Sciatic nerve (tissue), 2 donors: ENCODE data around the gene NUTM1. TPM values are rescaled to one million over a fixed set of nuclear protein-coding genes. Genes with fewer than 3 reads are reported as not detected.

ENCODE experiments used
- ATAC-seq: fragments of 200-7000 bp; cut with Tn5 transposase; one replicate; pipeline ENCODE4 v1.9.1; 2020; ENCODE audit warnings: mild to moderate bottlenecking, moderate library complexity
- DNase-seq: peaks from one replicate; pipeline ENCODE4 v3.0.0-alpha.2; 2020; ENCODE audit warnings: low spot score
- intact Hi-C: fragments of 100-400 bp; cut with DNase I; formaldehyde crosslinking; loops from one replicate; pipeline ENCODE4 v1.14.2; 2022
- total RNA-seq: library from RNA; stranded (reverse); fragmentation: NEBNext Ultra II Directional; extraction: Animal tissue kit (Norgen Biotek cat#: 25700); gene quantifications from one replicate; pipeline ENCODE4 v1.2.1, GENCODE V29; 2021
- donor health status: DM: no; HTN: no; CAD: no.
- donor health status: DM: no; HTN: no; CAD: no.

NUTM1 gene
- not detected for total RNA-seq

GRCh38 chr15:34342737-34343575 is at the start of gene NUTM1, which contains the start of gene NOP10:
NUTM1 (plus strand) TSS chr15:34343315; CDS start chr15:34343697, 382 bp downstream.
NOP10 (minus strand) TSS chr15:34343136; CDS start chr15:34343073, 63 bp downstream.
- ATAC-seq (peak; percentile 98), DNase-seq (peak; percentile 95)
- intact Hi-C loops, result no loop called here

- intact Hi-C loops, result no loop called here
- ATAC-seq (no peak), DNase-seq (no peak)
These were observed 46.1 kb upstream of the NUTM1 start for GRCh38 chr15:34297059-34297458.

GRCh38 chr15:34301058-34301457 is 42.1 kb upstream of the NUTM1 start:
- intact Hi-C loops, result no loop called here
- ATAC-seq (no peak), DNase-seq (no peak)

- DNase-seq (no peak), ATAC-seq (no peak)
- intact Hi-C loops, result no loop called here
These were observed 38.5 kb upstream of the NUTM1 start for GRCh38 chr15:34304613-34305012.

- ATAC-seq (no peak), DNase-seq (no peak)
- intact Hi-C loops, result no loop called here
These were observed 31.6 kb upstream of the NUTM1 start for GRCh38 chr15:34311563-34311962.

GRCh38 chr15:34314491-34315490 is 28.3 kb upstream of the NUTM1 start:
- ATAC-seq (no peak), DNase-seq (no peak)
- intact Hi-C loops, result no loop called here

GRCh38 chr15:34318277-34319079 is 24.6 kb upstream of the NUTM1 start:
- DNase-seq, result no peak
- peak; percentile 98 for ATAC-seq
- intact Hi-C loops, result no loop called here

- ATAC-seq (no peak), DNase-seq (no peak)
- intact Hi-C loops, result no loop called here
These were observed 19.9 kb upstream of the NUTM1 start for GRCh38 chr15:34323217-34323616.

GRCh38 chr15:34324933-34325332 is 18.2 kb upstream of the NUTM1 start:
- DNase-seq (no peak), ATAC-seq (no peak)
- intact Hi-C loops, result no loop called here

GRCh38 chr15:34325368-34325767 is 17.7 kb upstream of the NUTM1 start:
- DNase-seq (no peak), ATAC-seq (no peak)
- intact Hi-C loops, result no loop called here

GRCh38 chr15:34327906-34328305 is 15.2 kb upstream of the NUTM1 start:
- DNase-seq, result no peak
- intact Hi-C loops, result no loop called here
- ATAC-seq, result no peak

- intact Hi-C loops, result no loop called here
- ATAC-seq (no peak), DNase-seq (no peak)
These were observed 14.1 kb upstream of the NUTM1 start for GRCh38 chr15:34329006-34329405.

- ATAC-seq, result no peak
- intact Hi-C loops, result no loop called here
These were observed 12.8 kb upstream of the NUTM1 start for GRCh38 chr15:34330279-34330678.

GRCh38 chr15:34331809-34332208 is 11.3 kb upstream of the NUTM1 start:
- intact Hi-C loops, result no loop called here
- no peak for ATAC-seq
- DNase-seq, result no peak

More at GRCh38 chr15:34330279-34330678, 12.8 kb upstream of the NUTM1 start:
- no peak for DNase-seq

GRCh38 chr15:34332553-34333120 is 10.5 kb upstream of the NUTM1 start:
- DNase-seq, result no peak
- intact Hi-C loops, result no loop called here
- ATAC-seq, result no peak

- ATAC-seq, result no peak
- intact Hi-C loops, result no loop called here
- DNase-seq, result no peak
These were observed 8.4 kb upstream of the NUTM1 start for GRCh38 chr15:34334672-34335071.

GRCh38 chr15:34335176-34336032 is 7.7 kb upstream of the NUTM1 start:
- ATAC-seq (no peak), DNase-seq (no peak)
- intact Hi-C loops, result no loop called here
